ENCODE results near the gene EXOC3L1. TPM values are rescaled to one million over a fixed set of nuclear protein-coding genes. Genes with fewer than 3 reads are reported as not detected.
A peak's percentile ranks its signal among the peaks of the same experiment; 100 is the strongest.

Gene EXOC3L1
- total RNA-seq, 4 donors from 2014 or later, result 0.95 to 3.8 (median 1.7) TPM

DNA sequence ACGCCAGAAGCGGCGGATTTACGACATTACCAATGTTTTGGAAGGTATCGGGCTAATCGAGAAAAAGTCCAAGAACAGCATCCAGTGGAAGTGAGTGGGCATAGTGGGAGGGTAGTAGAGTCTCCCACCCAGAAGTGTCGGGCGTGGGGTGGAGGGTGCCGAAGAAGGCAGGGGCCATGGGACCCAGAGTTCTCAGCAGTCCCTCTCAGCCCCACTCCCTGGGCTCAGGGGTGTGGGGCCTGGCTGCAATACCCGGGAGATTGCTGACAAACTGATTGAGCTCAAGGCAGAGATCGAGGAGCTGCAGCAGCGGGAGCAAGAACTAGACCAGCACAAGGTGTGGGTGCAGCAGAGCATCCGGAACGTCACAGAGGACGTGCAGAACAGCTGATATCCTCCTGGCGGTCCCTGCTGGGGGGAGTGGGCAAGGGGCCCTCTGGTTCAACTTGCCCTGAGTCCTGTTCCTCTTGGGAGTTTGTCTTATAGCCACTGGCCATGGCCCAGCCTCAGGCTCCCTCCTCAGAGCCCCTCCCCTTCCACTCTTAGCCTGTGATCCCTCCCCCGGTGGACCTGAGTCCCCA is 2.9 kb upstream of the EXOC3L1 start:
- 16 to 22% methylated on average over 17 of the region's 17 CpGs for WGBS, 2 donors
- intact Hi-C loops (cut with DNase I; ENCODE audit: low total_unique reads), result no loop called here
- TF ChIP-seq, protein P1, sequence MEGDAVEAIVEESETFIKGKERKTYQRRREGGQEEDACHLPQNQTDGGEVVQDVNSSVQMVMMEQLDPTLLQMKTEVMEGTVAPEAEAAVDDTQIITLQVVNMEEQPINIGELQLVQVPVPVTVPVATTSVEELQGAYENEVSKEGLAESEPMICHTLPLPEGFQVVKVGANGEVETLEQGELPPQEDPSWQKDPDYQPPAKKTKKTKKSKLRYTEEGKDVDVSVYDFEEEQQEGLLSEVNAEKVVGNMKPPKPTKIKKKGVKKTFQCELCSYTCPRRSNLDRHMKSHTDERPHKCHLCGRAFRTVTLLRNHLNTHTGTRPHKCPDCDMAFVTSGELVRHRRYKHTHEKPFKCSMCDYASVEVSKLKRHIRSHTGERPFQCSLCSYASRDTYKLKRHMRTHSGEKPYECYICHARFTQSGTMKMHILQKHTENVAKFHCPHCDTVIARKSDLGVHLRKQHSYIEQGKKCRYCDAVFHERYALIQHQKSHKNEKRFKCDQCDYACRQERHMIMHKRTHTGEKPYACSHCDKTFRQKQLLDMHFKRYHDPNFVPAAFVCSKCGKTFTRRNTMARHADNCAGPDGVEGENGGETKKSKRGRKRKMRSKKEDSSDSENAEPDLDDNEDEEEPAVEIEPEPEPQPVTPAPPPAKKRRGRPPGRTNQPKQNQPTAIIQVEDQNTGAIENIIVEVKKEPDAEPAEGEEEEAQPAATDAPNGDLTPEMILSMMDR (IDR thresholded peaks at IDR 0.05), result no peak
- TF ChIP-seq POLR2A (IDR thresholded peaks at IDR 0.05), result no peak
- DNase-seq (ENCODE audit: low spot score in 2 of 2), result no peak
- peak overlapping the region; percentile 93 for H3K4me3 ChIP-seq (ENCODE audit: low read depth, poor library complexity, severe bottlenecking)

DNA sequence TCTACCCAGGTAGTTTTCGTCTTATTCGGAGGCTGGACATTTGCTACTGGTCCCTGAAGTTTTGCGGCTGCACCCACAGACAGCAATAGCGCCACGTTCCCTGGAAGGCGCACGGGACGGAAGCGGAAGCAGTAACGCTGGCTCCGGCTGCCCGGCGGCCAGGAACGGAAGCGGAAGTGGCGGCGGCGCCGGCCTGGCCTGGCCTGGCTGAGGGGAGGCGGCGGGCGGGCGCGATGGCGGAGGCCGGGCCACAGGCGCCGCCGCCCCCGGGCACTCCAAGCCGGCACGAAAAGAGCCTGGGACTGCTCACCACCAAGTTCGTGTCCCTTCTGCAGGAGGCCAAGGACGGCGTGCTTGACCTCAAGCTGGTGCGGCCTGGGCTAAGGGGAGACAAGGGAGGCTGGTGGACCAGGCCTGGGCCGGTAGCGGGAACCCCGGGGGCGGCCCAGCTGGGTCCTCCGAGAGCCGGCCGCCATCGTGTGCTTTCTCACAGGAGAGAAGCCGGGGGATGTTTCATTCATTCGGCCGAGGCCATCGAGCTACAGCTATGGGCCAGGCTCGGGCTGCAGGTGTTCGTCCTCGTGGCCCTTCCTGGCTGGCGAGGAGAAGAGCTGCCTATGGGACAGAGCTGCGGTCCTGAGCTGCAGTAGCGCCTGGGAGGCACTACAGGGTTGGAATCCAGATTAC is 2.2 kb upstream of the EXOC3L1 start, which contains the start of gene E2F4:
E2F4 (plus strand) TSS at position 161 of the 687 bp plus-strand sequence; CDS start at position 234, 73 bp downstream.
- intact Hi-C loops (cut with DNase I; ENCODE audit: low total_unique reads), result no loop called here
- 0% methylated on average over 24 to 31 of the region's 54 CpGs for WGBS, 2 donors
- peak within 1 kb of the TSS; percentile 93 for H3K4me3 ChIP-seq (ENCODE audit: low read depth, poor library complexity, severe bottlenecking)

DNA sequence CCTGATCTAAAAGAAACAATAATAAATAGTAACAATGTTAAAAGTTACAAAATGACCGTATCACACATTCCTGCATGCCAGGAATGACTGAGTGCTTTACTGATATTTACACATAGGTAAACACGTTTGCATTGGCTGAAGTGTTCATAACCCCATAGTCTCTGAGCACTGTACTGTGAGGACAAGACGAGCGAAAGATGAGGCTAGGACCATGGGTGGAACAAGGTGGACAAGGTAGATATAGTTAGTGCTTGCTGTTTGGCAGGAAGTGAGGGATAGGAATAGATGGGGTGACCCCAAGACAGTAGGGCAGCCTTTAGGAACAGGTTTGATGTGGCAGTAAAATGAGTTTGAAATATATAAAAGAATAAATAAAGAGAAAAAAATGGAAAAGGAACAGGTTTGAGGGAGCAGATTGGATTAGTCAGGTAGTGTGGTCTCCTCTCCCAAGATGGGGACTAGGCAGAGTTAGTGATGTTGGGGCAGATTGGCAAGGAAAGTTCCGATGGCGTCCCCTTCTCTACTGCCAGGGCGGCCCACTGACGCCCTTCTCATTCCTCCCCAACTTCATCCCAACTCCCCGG is 1.6 kb upstream of the EXOC3L1 start:
- DNase-seq (ENCODE audit: low spot score in 2 of 2), result no peak
- 22 to 27% methylated on average over 9 of the region's 9 CpGs for WGBS, 2 donors

More for the DNA sequence above, 2.2 kb upstream of the EXOC3L1 start, which contains the start of gene E2F4:
- peak; percentile 86 to 97 for DNase-seq (ENCODE audit: low spot score in 2 of 2)
- TF ChIP-seq, protein P1 (IDR thresholded peaks at IDR 0.05), result no peak
- TF ChIP-seq POLR2A (IDR thresholded peaks at IDR 0.05), result no peak

DNA sequence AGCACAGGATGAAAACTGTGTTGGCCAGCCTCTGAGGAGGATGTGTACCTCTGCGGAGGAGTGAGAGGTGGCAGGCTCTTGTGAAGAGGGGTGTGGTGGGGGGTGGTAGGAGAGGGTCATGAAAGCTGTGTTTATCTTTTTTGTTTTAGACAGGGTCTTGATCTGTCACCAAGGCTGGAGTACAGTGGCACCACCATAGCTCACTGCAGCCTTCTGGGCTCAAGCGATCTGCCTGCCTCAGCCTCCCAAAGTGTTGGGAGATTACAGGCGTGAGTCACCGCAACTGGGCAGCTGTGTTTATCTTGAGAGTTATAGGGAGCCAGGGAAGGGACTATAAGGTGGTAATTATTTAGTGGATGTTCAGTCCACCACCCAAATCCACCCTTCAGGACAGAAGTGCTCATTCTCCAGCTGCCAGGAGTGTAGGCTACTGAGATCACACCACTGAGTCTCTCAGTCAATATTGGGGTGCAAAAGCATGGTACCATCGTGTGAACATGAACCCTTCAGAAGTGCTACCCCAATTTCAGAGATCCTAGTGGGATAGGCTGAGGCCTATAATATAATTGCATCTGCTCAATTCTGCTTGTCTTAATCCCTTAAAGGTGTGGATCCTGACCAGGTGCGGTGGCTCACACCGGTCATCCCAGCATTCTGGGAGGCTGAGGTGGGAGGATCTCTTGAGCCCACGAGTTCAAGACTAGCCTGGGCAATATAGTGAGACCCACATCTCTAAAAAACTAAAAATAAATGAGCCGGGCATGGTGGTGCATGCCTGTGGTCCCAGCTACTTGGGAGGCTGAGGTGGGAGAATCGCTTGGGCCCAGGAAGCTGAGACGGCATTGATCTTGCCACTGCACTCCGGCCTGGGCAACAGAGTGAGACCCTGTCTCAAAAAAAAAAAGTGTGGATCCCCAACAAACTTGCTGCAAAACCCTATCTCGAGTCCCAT is 788 bp upstream of the EXOC3L1 start:
- 79 to 84% methylated on average over 13 of the region's 13 CpGs for WGBS, 2 donors
- DNase-seq (ENCODE audit: low spot score in 2 of 2), result no peak
- intact Hi-C loops (cut with DNase I; ENCODE audit: low total_unique reads), result no loop called here
- TF ChIP-seq, protein P1 (IDR thresholded peaks at IDR 0.05), result no peak
- TF ChIP-seq POLR2A (IDR thresholded peaks at IDR 0.05), result no peak
- H3K4me3 ChIP-seq (ENCODE audit: low read depth, poor library complexity, severe bottlenecking), result no peak overlapping the region

More for the DNA sequence above, 1.6 kb upstream of the EXOC3L1 start:
- intact Hi-C loops (cut with DNase I; ENCODE audit: low total_unique reads), result no loop called here
- no peak for TF ChIP-seq POLR2A (IDR thresholded peaks at IDR 0.05)
- TF ChIP-seq, protein P1 (IDR thresholded peaks at IDR 0.05), result no peak
- no peak overlapping the region for H3K4me3 ChIP-seq (ENCODE audit: low read depth, poor library complexity, severe bottlenecking)

DNA sequence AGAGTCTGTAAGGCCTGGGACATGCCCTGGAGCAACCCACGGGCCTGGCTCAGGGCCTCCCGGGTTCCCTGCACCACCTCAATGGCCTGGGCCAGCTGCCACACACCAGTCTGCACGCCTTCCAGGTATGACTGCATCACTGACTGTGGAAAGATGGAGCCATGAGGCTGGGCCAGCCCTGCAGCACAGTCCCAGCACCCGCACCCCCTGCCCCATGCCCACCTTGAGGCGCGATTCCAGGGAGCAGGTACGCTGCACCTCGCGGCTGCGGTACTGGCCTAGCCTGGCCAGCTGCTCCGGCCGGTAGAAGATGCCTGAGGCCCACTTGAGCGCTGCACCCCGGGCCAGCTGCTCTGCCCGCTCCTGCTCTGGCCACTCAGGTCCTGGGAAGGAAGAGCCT is 1.1 kb downstream of the EXOC3L1 start:
- no peak for TF ChIP-seq POLR2A (IDR thresholded peaks at IDR 0.05)
- TF ChIP-seq, protein P1 (IDR thresholded peaks at IDR 0.05), result no peak
- no peak overlapping the region for H3K4me3 ChIP-seq (ENCODE audit: low read depth, poor library complexity, severe bottlenecking)
- DNase-seq (ENCODE audit: low spot score in 2 of 2), result no peak
- intact Hi-C loops (cut with DNase I; ENCODE audit: low total_unique reads), result no loop called here
- 87 to 89% methylated on average over 9 to 13 of the region's 15 CpGs for WGBS, 2 donors
